Muscle of leg (tissue), 11 donors: ENCODE results near the gene CSNK1G1. TPM values are rescaled to one million over a fixed set of nuclear protein-coding genes. Genes with fewer than 3 reads are reported as not detected.
"Not testable (repeated sequence)": the region's sequence is repeated elsewhere in the genome, so short reads cannot be mapped to it uniquely, and the experiment has no call there.

Source experiments
- DNase-seq: peaks from one replicate; pipeline ENCODE4 v3.0.0; 2013
- H3K27ac ChIP-seq: one replicate; pipeline ENCODE4 v1.5.1; 2013; ENCODE audit warnings: mild to moderate bottlenecking, low read length, control low read depth
- H3K27me3 ChIP-seq: one replicate; pipeline ENCODE4 v1.6.1; 2013; ENCODE audit warnings: low read length; ENCODE audit not compliant: control insufficient read depth, insufficient read depth
- H3K36me3 ChIP-seq: one replicate; pipeline ENCODE4 v1.6.1; 2013; ENCODE audit warnings: low read length; ENCODE audit not compliant: control insufficient read depth, insufficient read depth
- H3K4me1 ChIP-seq: one replicate; pipeline ENCODE4 v1.6.1; 2013; ENCODE audit warnings: low read length; ENCODE audit not compliant: control insufficient read depth, insufficient read depth
- H3K4me3 ChIP-seq: one replicate; pipeline ENCODE4 v1.5.1; 2013; ENCODE audit warnings: low read length, control low read depth
- H3K9me3 ChIP-seq: replicated peaks from 2 replicates; pipeline ENCODE4 v1.6.1; 2013; ENCODE audit warnings: low read depth, low read length; ENCODE audit not compliant: control insufficient read depth
- WGBS: methylation state at CpG from one replicate; pipeline ENCODE4 v1.1.5; 2013; ENCODE audit warnings: missing lambda C conversion rate; ENCODE audit not compliant: insufficient coverage; 5-methylcytosine and 5-hydroxymethylcytosine counted together
- polyA plus RNA-seq, 8 donors: library from polyadenylated mRNA; unstranded; fragments of 120-200 nt; gene quantifications; one replicate each; pipeline versions ENCODE4 v1.2.1 to v1.2.3, GENCODE V29; 2013; ENCODE audit warnings: inconsistent platforms in 1 of 8, low replicate concordance in 1 of 8; ENCODE audit not compliant: insufficient read length in 8 of 8, insufficient read depth in 1 of 8
- total RNA-seq: library from RNA; stranded (reverse); fragments of 120-200 nt; gene quantifications from one replicate; pipeline ENCODE4 v1.2.4, GENCODE V29; 2013

Gene CSNK1G1
- total and polyA plus RNA-seq, 9 donors, result 5.8 to 15.5 (median 11.1) TPM

- DNase-seq, result no peak
- H3K27ac ChIP-seq, result no peak overlapping the region
- no peaks in the 10 kb centered on the region for H3K27me3 ChIP-seq
- no peak overlapping the region for H3K4me3 ChIP-seq
- H3K4me1 ChIP-seq, result no peaks in the 10 kb centered on the region
- peaks cover 3% of the 10 kb centered on the region for H3K36me3 ChIP-seq
- no CpG with 5 or more reads among the region's 2 CpGs for WGBS
- no peaks in the 10 kb centered on the region for H3K9me3 ChIP-seq
These were observed 18.2 kb downstream of the CSNK1G1 start for GRCh38 chr15:64337761-64338160.

DNA sequence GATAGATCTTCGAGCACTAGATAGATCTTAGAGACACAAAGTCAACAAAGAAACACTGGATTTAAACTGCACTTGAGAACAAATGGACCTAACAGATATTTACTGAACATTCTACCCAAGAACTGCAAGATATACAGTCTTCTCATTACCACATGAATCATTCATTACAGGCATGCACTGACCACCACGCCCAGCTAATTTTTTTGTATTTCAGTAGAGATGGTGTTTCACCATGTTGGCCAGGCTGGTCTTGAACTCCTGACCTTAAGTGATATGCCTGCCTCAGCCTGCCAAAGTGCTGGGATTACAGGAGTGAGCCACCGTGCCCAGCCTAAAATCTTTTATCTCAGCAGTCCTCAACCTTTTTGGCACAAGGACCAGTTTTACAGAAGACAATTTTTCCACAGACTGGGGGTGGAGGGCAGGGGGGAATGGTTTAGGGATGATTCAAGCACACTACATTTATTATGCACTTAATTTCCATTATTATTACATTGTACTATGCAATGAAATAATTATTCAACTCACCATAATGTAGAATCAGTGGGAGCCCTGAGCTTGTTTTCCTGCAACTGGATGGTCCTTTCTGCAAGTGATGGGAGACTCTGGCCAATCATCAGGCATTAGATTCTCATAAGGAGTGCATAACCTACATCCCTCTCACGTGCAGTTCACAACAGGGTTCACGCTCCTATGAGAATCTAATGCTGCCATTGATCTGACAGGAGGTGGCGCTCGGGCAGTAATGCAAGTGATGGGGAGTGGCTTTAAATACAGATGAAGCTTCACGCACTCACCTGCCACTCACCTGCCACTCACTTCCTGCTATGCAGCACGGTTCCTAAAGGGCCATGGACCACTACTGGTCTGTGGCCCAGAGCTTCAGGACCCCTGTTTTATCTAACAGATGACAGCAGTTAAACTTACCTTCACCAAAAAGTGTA is 21.7 kb downstream of the CSNK1G1 start:
- H3K4me3 ChIP-seq, result no peak overlapping the region
- H3K27ac ChIP-seq, result no peak overlapping the region
- no peaks in the 10 kb centered on the region for H3K4me1 ChIP-seq
- H3K27me3 ChIP-seq, result no peaks in the 10 kb centered on the region
- WGBS, result 93% methylated on average over 2 of the region's 9 CpGs
- no peak for DNase-seq
- H3K9me3 ChIP-seq, result no peaks in the 10 kb centered on the region
- H3K36me3 ChIP-seq, result no peaks in the 10 kb centered on the region

DNA sequence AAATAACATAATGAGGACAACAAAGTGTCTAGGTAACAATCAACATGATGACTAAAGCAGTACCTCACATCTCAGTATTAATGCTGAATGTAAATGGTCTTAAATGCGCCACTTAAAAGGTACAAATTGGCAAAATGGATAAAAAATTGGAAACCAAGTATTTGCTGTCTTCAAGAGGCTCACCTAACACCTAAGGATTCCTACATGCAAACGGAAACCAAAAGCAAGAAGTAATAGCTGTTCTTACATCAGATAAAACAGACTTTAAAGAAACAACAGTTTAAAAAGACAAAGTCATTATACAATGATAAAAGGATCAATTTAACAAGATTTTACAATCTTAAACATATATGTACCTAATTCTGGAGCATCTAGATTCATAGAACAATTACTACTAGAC is 22.5 kb downstream of the CSNK1G1 start:
- no peak overlapping the region for H3K27ac ChIP-seq
- WGBS, result no CpG with 5 or more reads among the region's 2 CpGs
- H3K9me3 ChIP-seq, result no peaks in the 10 kb centered on the region
- no peak for DNase-seq
- no peaks in the 10 kb centered on the region for H3K4me1 ChIP-seq
- no peaks in the 10 kb centered on the region for H3K27me3 ChIP-seq
- H3K4me3 ChIP-seq, result no peak overlapping the region
- H3K36me3 ChIP-seq, result no peaks in the 10 kb centered on the region

DNA sequence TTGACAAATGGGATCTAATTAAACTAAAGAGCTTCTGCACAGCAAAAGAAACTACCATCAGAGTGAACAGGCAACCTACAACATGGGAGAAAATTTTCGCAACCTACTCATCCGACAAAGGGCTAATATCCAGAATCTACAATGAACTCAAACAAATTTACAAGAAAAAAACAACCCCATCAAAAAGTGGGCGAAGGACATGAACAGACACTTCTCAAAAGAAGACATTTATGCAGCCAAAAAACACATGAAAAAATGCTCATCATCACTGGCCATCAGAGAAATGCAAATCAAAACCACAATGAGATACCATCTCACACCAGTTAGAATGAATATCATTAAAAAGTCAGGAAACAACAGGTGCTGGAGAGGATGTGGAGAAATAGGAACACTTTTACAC is 24.3 kb downstream of the CSNK1G1 start:
- H3K27me3 ChIP-seq, H3K4me1 ChIP-seq, H3K36me3 ChIP-seq, H3K27ac ChIP-seq, H3K9me3 ChIP-seq, H3K4me3 ChIP-seq, DNase-seq: not testable (repeated sequence)
- WGBS, result no CpG with 5 or more reads among the region's 3 CpGs

- H3K27me3 ChIP-seq, H3K4me3 ChIP-seq, H3K4me1 ChIP-seq, H3K9me3 ChIP-seq, H3K27ac ChIP-seq, DNase-seq, H3K36me3 ChIP-seq: not testable (repeated sequence)
- WGBS, result 32% methylated on average over 2 of the region's 15 CpGs
These were observed 29.0 kb downstream of the CSNK1G1 start for GRCh38 chr15:64326975-64327374.

DNA sequence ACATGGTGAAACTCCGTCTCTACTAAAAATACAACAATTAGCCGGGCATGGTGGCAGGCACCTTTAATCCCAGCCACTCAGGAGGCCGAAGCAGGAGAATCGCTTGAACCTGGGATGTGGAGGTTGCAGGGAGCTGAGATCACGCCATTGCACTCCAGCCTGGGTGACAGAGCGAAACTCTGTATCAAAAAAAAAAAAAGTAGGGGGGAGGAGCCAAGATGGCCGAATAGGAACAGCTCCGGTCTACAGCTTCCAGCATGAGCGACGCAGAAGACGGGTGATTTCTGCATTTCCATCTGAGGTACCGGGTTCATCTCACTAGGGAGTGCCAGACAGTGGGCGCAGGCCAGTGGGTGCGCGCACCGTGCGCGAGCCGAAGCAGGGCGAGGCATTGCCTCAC is 29.5 kb downstream of the CSNK1G1 start:
- DNase-seq, H3K9me3 ChIP-seq, H3K27ac ChIP-seq, H3K36me3 ChIP-seq, H3K4me1 ChIP-seq, H3K4me3 ChIP-seq, H3K27me3 ChIP-seq: not testable (repeated sequence)
- WGBS, result 100% methylated on average over 1 of the region's 20 CpGs

GRCh38 chr15:64324165-64324877 is 31.7 kb downstream of the CSNK1G1 start:
- no peak for DNase-seq
- Histone ChIP-seq H3K27me3 (no peaks in the 10 kb centered on the region), H3K36me3 (no peaks in the 10 kb centered on the region), H3K9me3 (no peaks in the 10 kb centered on the region), H3K4me3 (no peak overlapping the region), H3K4me1 (no peaks in the 10 kb centered on the region), H3K27ac (no peak overlapping the region)
- 100% methylated on average over 2 of the region's 5 CpGs for WGBS

- Histone ChIP-seq H3K4me3 (no peak overlapping the region), H3K9me3 (no peaks in the 10 kb centered on the region), H3K4me1 (no peaks in the 10 kb centered on the region), H3K27ac (no peak overlapping the region), H3K36me3 (no peaks in the 10 kb centered on the region), H3K27me3 (no peaks in the 10 kb centered on the region)
- WGBS, result 85% methylated on average over 2 of the region's 4 CpGs
- DNase-seq, result no peak
These were observed 40.8 kb downstream of the CSNK1G1 start for GRCh38 chr15:64315216-64315615.

DNA sequence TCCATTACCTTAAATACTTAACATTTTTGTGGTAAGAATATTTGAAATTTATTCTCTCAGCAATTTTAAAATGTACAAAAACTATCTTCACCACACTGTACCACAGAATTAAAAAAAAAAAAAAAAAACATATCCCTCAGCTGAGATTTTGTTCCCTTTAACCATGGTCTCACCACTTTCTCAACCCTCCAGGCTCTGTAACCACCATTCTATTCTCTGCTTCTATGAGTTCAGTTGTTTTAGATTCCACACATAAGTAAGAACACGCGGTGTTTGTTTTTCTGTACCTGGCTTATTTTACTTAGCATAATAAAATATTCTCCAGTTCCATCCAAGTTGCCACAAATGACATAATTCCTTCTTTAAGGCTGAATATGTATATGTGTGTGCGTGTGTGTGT is 41.5 kb downstream of the CSNK1G1 start:
- no peak overlapping the region for H3K27ac ChIP-seq
- no peaks in the 10 kb centered on the region for H3K4me1 ChIP-seq
- WGBS, result no CpG with 5 or more reads among the region's 3 CpGs
- peak; percentile 5 for DNase-seq
- H3K9me3 ChIP-seq, result no peaks in the 10 kb centered on the region
- H3K4me3 ChIP-seq, result no peak overlapping the region
- H3K27me3 ChIP-seq, result no peaks in the 10 kb centered on the region
- H3K36me3 ChIP-seq, result no peaks in the 10 kb centered on the region

DNA sequence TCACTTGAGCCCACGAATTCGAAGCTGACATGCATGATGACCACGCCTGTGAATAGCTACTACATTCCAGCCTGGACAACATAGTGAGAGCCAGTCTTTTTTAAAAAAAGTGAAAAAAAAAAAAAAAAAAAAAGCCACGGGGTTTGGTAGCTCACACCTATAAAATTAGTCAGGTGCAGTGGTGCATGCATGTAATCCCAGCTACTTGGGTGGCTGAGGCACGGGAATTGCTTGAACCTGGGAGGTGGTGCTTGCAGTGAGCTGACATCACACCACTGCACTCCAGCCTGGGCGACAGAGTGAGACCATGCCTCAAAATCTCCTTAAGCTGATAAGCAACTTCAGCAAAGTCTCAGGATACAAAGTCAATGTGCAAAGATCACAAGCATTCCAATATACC is 44.4 kb downstream of the CSNK1G1 start:
- no peak for DNase-seq
- no peaks in the 10 kb centered on the region for H3K4me1 ChIP-seq
- WGBS, result 75% methylated on average over 1 of the region's 6 CpGs

More for the DNA sequence above, 44.4 kb downstream of the CSNK1G1 start:
- Histone ChIP-seq H3K36me3 (no peaks in the 10 kb centered on the region), H3K9me3 (no peaks in the 10 kb centered on the region), H3K27me3 (no peaks in the 10 kb centered on the region), H3K4me3 (no peak overlapping the region), H3K27ac (no peak overlapping the region)
